Astrocyte (in vitro differentiated cells and primary cell): Measurements from ENCODE around the gene LMNA. TPM values are rescaled to one million over a fixed set of nuclear protein-coding genes. Genes with fewer than 3 reads are reported as not detected.

Experiments used
- DNase-seq: peaks from one replicate; pipeline ENCODE4 v3.0.0-alpha.2; 2010; ENCODE audit warnings: low read depth
- FAIRE-seq: peaks from 2 replicates; lab custom pipeline; 2011; peaks lifted over from hg19 to GRCh38; lab: Jason Lieb, UNC
- H2AFZ ChIP-seq: 2 replicates; pipeline ENCODE4 v1.6.0; 2012; ENCODE audit warnings: low read depth, low read length, inconsistent platforms
- H3K27ac ChIP-seq: 2 replicates; pipeline ENCODE4 v1.5.1; 2011; ENCODE audit warnings: low read depth, low read length, inconsistent platforms
- H3K27me3 ChIP-seq: 2 replicates; pipeline ENCODE4 v1.6.0; 2011; ENCODE audit warnings: low read length, inconsistent platforms; ENCODE audit not compliant: insufficient read depth
- H3K36me3 ChIP-seq: 2 replicates; pipeline ENCODE4 v1.5.1; 2011; ENCODE audit warnings: low read length, inconsistent platforms; ENCODE audit not compliant: insufficient read depth
- H3K4me1 ChIP-seq: 2 replicates; pipeline ENCODE4 v1.5.1; 2011; ENCODE audit warnings: low read length, inconsistent platforms; ENCODE audit not compliant: insufficient read depth
- H3K4me2 ChIP-seq: 2 replicates; pipeline ENCODE4 v1.6.0; 2012; ENCODE audit warnings: low read length, inconsistent platforms
- H3K4me3 ChIP-seq: 2 replicates; pipeline ENCODE4 v1.5.1; 2011; ENCODE audit warnings: low read depth, mild to moderate bottlenecking, low read length, inconsistent platforms; ENCODE audit not compliant: insufficient read depth
- H3K79me2 ChIP-seq: 2 replicates; pipeline ENCODE4 v1.6.0; 2012; ENCODE audit warnings: mild to moderate bottlenecking, low read length, inconsistent platforms; ENCODE audit not compliant: insufficient read depth
- H3K9ac ChIP-seq: 2 replicates; pipeline ENCODE4 v1.6.0; 2012; ENCODE audit warnings: mild to moderate bottlenecking, low read length, inconsistent platforms
- H3K9me3 ChIP-seq: 2 replicates; pipeline ENCODE4 v1.5.1; 2012; ENCODE audit warnings: low read depth, mild to moderate bottlenecking, low read length, inconsistent platforms; ENCODE audit not compliant: insufficient read depth
- H4K20me1 ChIP-seq: 2 replicates; pipeline ENCODE4 v1.6.0; 2012; ENCODE audit warnings: low read length, inconsistent platforms; ENCODE audit not compliant: insufficient read depth
- H3K27ac Mint-ChIP-seq: one replicate; pipeline ENCODE4 v1.8.0; 2021; ENCODE audit warnings: mild to moderate bottlenecking, mixed read lengths; ENCODE audit not compliant: unreplicated experiment
- H3K27me3 Mint-ChIP-seq: one replicate; pipeline ENCODE4 v1.8.0; 2021; ENCODE audit warnings: low read depth, mixed read lengths; ENCODE audit not compliant: unreplicated experiment
- H3K36me3 Mint-ChIP-seq: one replicate; pipeline ENCODE4 v1.8.0; 2021; ENCODE audit warnings: low read depth, mixed read lengths; ENCODE audit not compliant: unreplicated experiment
- H3K4me1 Mint-ChIP-seq: one replicate; pipeline ENCODE4 v1.8.0; 2021; ENCODE audit warnings: low read depth, mixed read lengths; ENCODE audit not compliant: unreplicated experiment
- H3K4me3 Mint-ChIP-seq: one replicate; pipeline ENCODE4 v1.8.0; 2021; ENCODE audit warnings: mild to moderate bottlenecking, moderate library complexity, mixed read lengths; ENCODE audit not compliant: unreplicated experiment
- H3K9me3 Mint-ChIP-seq: one replicate; pipeline ENCODE4 v1.8.0; 2021; ENCODE audit warnings: mild to moderate bottlenecking, mixed read lengths; ENCODE audit not compliant: unreplicated experiment
- CTCF ChIP-seq: IDR thresholded peaks from 2 replicates; pipeline ENCODE4 v1.5.1; 2011; ENCODE audit warnings: low read depth, mild to moderate bottlenecking, inconsistent platforms, low read length, moderate library complexity; ENCODE audit not compliant: insufficient read depth
- EZH2 ChIP-seq: IDR thresholded peaks from 2 replicates; pipeline ENCODE4 v1.6.1; 2012; ENCODE audit warnings: mild to moderate bottlenecking, low read length, inconsistent platforms; ENCODE audit not compliant: insufficient read depth
- total RNA-seq: library from RNA; stranded (reverse); gene quantifications from 2 replicates; pipeline ENCODE4 v1.2.1, GENCODE V29; 2021

Gene LMNA
- total RNA-seq, 1 donor from 2014 or later, result 464 TPM

GRCh38 chr1:156086256-156086662, 28.3 kb upstream of the LMNA start:
- peaks cover 48% of the 10 kb centered on the region for H3K79me2 ChIP-seq
- peak overlapping the region; percentile 6 for H3K9ac ChIP-seq
- H3K4me1 Mint-ChIP-seq, result peaks cover 38% of the 10 kb centered on the region
- H3K36me3 ChIP-seq, result no peaks in the 10 kb centered on the region
- H3K4me3 Mint-ChIP-seq, result peak overlapping the region; percentile 72
- no peaks in the 10 kb centered on the region for H3K27me3 ChIP-seq
- H3K9me3 ChIP-seq, result no peaks in the 10 kb centered on the region
- no peaks in the 10 kb centered on the region for H3K27me3 Mint-ChIP-seq
- H3K27ac Mint-ChIP-seq, result peak overlapping the region; percentile 98
- H4K20me1 ChIP-seq, result peaks cover 47% of the 10 kb centered on the region
- peak overlapping the region; percentile 51 for H3K4me2 ChIP-seq
- H3K9me3 Mint-ChIP-seq, result no peaks in the 10 kb centered on the region
- H3K4me1 ChIP-seq, result peaks cover 17% of the 10 kb centered on the region
- H3K27ac ChIP-seq, result no peak overlapping the region
- FAIRE-seq (no peak), DNase-seq (peak; percentile 64)
- no peak overlapping the region for H3K4me3 ChIP-seq
- TF ChIP-seq EZH2, result no peak
- no peak for TF ChIP-seq CTCF
- no peak overlapping the region for H2AFZ ChIP-seq
- peaks cover 6% of the 10 kb centered on the region for H3K36me3 Mint-ChIP-seq

GRCh38 chr1:156089704-156090103, 24.8 kb upstream of the LMNA start:
- Mint-ChIP-seq H3K4me3 (no peak overlapping the region), H3K36me3 (peaks cover 15% of the 10 kb centered on the region), H3K9me3 (no peaks in the 10 kb centered on the region), H3K4me1 (peaks cover 29% of the 10 kb centered on the region), H3K27ac (peak overlapping the region; percentile 7), H3K27me3 (no peaks in the 10 kb centered on the region)
- H3K27me3 ChIP-seq, result no peaks in the 10 kb centered on the region
- peaks cover 42% of the 10 kb centered on the region for H4K20me1 ChIP-seq
- no peak overlapping the region for H3K4me3 ChIP-seq
- H3K9me3 ChIP-seq, result no peaks in the 10 kb centered on the region
- no peak for DNase-seq
- no peak overlapping the region for H3K9ac ChIP-seq
- H3K79me2 ChIP-seq, result peaks cover 26% of the 10 kb centered on the region
- H3K4me2 ChIP-seq, result no peak overlapping the region
- FAIRE-seq, result no peak
- no peak overlapping the region for H3K27ac ChIP-seq
- no peaks in the 10 kb centered on the region for H3K36me3 ChIP-seq
- TF ChIP-seq CTCF (no peak), EZH2 (no peak)
- H2AFZ ChIP-seq, result no peak overlapping the region
- H3K4me1 ChIP-seq, result peaks cover 8% of the 10 kb centered on the region

- H3K79me2 ChIP-seq, result peaks cover 20% of the 10 kb centered on the region
- peaks cover 8% of the 10 kb centered on the region for H3K4me1 ChIP-seq
- TF ChIP-seq EZH2 (no peak), CTCF (no peak)
- Mint-ChIP-seq H3K27ac (peak overlapping the region; percentile 44), H3K36me3 (peaks cover 17% of the 10 kb centered on the region), H3K27me3 (no peaks in the 10 kb centered on the region), H3K4me1 (peaks cover 25% of the 10 kb centered on the region), H3K4me3 (peak overlapping the region; percentile 55), H3K9me3 (no peaks in the 10 kb centered on the region)
- H3K36me3 ChIP-seq, result no peaks in the 10 kb centered on the region
- H3K9me3 ChIP-seq, result no peaks in the 10 kb centered on the region
- DNase-seq (no peak), FAIRE-seq (no peak)
- peaks cover 36% of the 10 kb centered on the region for H4K20me1 ChIP-seq
- H3K4me3 ChIP-seq, result no peak overlapping the region
- no peak overlapping the region for H3K4me2 ChIP-seq
- H3K9ac ChIP-seq, result no peak overlapping the region
- no peak overlapping the region for H3K27ac ChIP-seq
- H2AFZ ChIP-seq, result no peak overlapping the region
- H3K27me3 ChIP-seq, result no peaks in the 10 kb centered on the region
These were observed 24.2 kb upstream of the LMNA start for GRCh38 chr1:156090138-156090839.
